GM12872 (cell line): ENCODE data around the gene TCTA.

Experiments used
- CTCF ChIP-seq: IDR thresholded peaks from 3 replicates; pipeline ENCODE4 v1.5.1; 2011; ENCODE audit warnings: low read depth, mild to moderate bottlenecking, low read length, moderate library complexity; ENCODE audit not compliant: insufficient read depth

The TCTA gene

DNA sequence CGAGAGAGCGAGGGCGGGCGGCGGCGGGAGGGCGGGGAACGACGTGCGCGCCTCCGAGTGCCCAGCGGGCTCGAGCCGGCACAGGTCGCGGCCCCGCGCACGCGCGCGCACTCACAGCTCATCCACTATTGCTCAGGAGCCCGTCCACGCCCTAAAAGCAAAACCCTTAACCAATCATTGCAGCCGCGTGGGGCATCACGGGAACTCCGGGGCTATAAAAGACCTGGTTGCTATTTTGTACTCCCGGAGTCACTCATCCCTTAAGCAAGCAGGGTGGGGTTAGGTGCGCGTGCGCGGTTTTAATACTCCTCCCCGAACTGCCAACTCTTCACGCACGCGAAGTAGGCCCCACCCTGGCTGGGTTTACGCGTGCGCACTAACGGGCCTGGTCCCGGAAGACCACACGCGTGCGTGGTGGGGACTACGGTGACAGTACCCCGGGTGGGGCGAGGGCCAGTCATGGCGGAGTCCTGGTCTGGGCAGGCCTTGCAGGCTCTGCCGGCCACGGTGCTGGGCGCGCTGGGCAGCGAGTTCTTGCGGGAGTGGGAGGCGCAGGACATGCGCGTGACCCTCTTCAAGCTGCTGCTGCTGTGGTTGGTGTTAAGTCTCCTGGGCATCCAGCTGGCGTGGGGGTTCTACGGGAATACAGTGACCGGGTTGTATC, at the start of gene TCTA, which contains the start of gene RHOA:
TCTA (plus strand) TSS at position 456 of the 664 bp plus-strand sequence; CDS start at position 460, 4 bp downstream.
RHOA (minus strand) TSS at position 9 of the 664 bp plus-strand sequence. CDS start 36,387 bp downstream, outside the sequence.
- TF ChIP-seq CTCF = no peak

GRCh38 chr3:49362561-49362960, 49.7 kb upstream of the TCTA start:
- TF ChIP-seq CTCF = no peak

DNA sequence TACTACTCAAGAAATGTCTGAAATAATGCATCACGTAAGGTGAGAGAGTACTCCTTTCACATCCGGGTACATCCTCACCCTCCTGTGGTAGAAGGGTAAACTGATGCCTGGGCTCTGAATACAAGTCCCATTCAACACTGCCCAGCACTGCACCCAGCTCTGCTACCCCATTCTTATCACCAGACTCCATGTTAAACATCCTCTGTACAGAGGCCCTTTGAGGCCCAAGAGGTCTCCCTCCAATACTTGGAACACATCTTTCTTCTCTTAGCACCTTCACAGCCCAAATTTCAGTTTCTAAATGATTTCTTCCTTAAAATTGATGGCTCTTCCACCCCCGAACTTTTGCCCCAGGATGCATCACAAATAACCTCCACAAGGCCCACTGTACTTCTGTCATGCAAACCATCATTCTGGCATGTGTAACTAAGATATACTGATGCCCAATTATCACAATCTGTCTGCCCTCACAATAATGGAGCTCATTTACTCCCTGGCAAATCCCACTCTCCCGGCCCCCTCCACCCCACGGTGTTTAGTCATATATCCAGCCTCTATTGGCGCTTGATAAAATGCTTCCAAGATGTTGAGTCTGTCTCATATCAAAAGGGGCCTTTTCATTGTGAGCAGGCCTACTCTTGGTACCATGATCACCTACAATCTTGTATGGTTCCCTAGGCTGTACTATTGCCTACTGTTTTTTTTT, 41.5 kb upstream of the TCTA start:
- no peak for TF ChIP-seq CTCF

GRCh38 chr3:49371946-49372345, 40.3 kb upstream of the TCTA start:
- no peak for TF ChIP-seq CTCF

- TF ChIP-seq CTCF = no peak
Measured at GRCh38 chr3:49377483-49377882, 34.7 kb upstream of the TCTA start.

GRCh38 chr3:49378249-49378895, 33.9 kb upstream of the TCTA start:
- no peak for TF ChIP-seq CTCF

DNA sequence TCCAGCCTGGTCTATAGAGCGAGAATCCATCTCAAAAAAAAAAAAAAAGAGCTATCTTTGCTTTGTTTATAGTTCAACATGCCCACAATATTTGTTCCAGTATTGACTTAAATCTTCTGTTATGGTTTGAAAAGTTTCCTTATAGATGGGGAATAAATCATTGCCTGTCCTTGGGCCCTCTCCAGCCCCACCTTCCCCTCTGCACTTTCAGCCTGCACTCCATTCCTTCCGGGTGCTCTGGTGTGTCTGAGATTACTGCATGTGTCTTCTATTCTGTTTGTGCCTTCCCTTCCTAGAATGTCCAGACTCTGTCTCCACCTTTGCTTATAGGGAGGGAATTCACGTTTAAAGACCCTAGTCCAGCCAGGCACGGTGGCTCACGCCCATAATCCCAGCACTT, 28.8 kb upstream of the TCTA start:
- no peak for TF ChIP-seq CTCF
